Fibroblast of pulmonary artery (primary cell): ENCODE data around the gene ZNF135.
A peak's percentile ranks its signal among the peaks of the same experiment; 100 is the strongest.

Source experiments
- DNase-seq: peaks from one replicate; pipeline ENCODE4 v3.0.0-alpha.2; 2010; ENCODE audit warnings: low read depth
- H3K4me3 ChIP-seq: replicated peaks from 2 replicates; pipeline ENCODE4 v1.5.1; 2011; ENCODE audit warnings: low read depth, mild to moderate bottlenecking, control low read depth, low read length, moderate library complexity
- CTCF ChIP-seq: IDR thresholded peaks from 2 replicates; pipeline ENCODE4 v1.5.1; 2011; ENCODE audit warnings: mild to moderate bottlenecking, control low read depth, low read length, inconsistent platforms; ENCODE audit errors: missing control alignments

Gene ZNF135

GRCh38 chr19:58059003-58059670 is at the start of gene ZNF135:
Gene ZNF135, plus strand, starts transcription at chr19:58059282. Its CDS starts 721 bp downstream, at chr19:58060003.
- no peak for TF ChIP-seq CTCF
- DNase-seq = peak; percentile 77
- peak within 1 kb of the TSS; percentile 51 for H3K4me3 ChIP-seq

DNA sequence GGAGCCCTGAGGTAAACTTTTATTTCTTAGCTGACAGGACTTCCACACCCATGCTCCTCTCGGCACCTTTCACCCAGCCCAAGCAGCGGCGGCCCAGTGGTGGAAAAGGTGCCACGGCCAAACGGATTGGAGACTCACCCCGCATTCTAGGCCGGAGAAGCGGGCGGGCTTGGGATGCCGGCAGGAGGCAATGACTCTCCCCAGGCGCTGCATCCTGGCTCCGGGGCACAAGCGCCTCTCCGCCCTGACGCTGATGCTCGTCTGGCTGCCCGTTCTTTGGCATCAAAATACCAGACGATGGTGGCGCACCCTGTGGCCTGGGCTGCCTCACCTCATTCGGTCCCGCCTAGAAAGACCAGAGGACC is 49.8 kb upstream of the ZNF135 start:
- no peak for TF ChIP-seq CTCF
- DNase-seq = no peak
- H3K4me3 ChIP-seq = peak overlapping the region; percentile 49

GRCh38 chr19:58009666-58010301 is 49.3 kb upstream of the ZNF135 start:
- TF ChIP-seq CTCF = no peak
- DNase-seq = peak; percentile 86
- peak overlapping the region; percentile 49 for H3K4me3 ChIP-seq

GRCh38 chr19:58010507-58010906 is 48.6 kb upstream of the ZNF135 start:
- no peak for TF ChIP-seq CTCF
- DNase-seq = no peak
- H3K4me3 ChIP-seq = no peak overlapping the region

GRCh38 chr19:58014141-58014540 is 44.9 kb upstream of the ZNF135 start:
- TF ChIP-seq CTCF = no peak
- DNase-seq = no peak
- H3K4me3 ChIP-seq = no peak overlapping the region

GRCh38 chr19:58020129-58020528 is 39.0 kb upstream of the ZNF135 start:
- TF ChIP-seq CTCF = no peak
- no peak overlapping the region for H3K4me3 ChIP-seq
- DNase-seq = no peak
